Neural crest cell (in vitro differentiated cells): ENCODE data around the gene GRAMD2A. TPM values are rescaled to one million over a fixed set of nuclear protein-coding genes. Genes with fewer than 3 reads are reported as not detected.
A peak's percentile ranks its signal among the peaks of the same experiment; 100 is the strongest.

Experiments
- DNase-seq: peaks from one replicate; pipeline ENCODE4 v3.0.0; 2021; ENCODE audit warnings: low read depth, mixed read lengths, low spot score
- H3K27ac Mint-ChIP-seq: one replicate; pipeline ENCODE4 v1.8.0; 2021; ENCODE audit warnings: mild to moderate bottlenecking, mixed read lengths; ENCODE audit not compliant: unreplicated experiment
- H3K27me3 Mint-ChIP-seq: 2 replicates; pipeline ENCODE4 v1.8.0; 2021; ENCODE audit warnings: low read depth, mild to moderate bottlenecking, mixed read lengths
- H3K36me3 Mint-ChIP-seq: 2 replicates; pipeline ENCODE4 v1.8.0; 2021; ENCODE audit warnings: low read depth, mild to moderate bottlenecking, mixed read lengths
- H3K4me1 Mint-ChIP-seq: 2 replicates; pipeline ENCODE4 v1.8.0; 2021; ENCODE audit warnings: mixed read lengths
- H3K4me3 Mint-ChIP-seq: one replicate; pipeline ENCODE4 v1.8.0; 2021; ENCODE audit warnings: mild to moderate bottlenecking, mixed read lengths
- H3K9me3 Mint-ChIP-seq: 2 replicates; pipeline ENCODE4 v1.8.0; 2021; ENCODE audit warnings: mixed read lengths
- CTCF ChIP-seq: fragments of 200-600 bp; sonication (generic); conservative IDR thresholded peaks from 2 replicates; pipeline ENCODE4 v1.5.0; 2021; ENCODE audit warnings: antibody characterized with exemption, mild to moderate bottlenecking
- total RNA-seq: library from RNA; stranded (reverse); gene quantifications from 2 replicates; pipeline ENCODE4 v1.2.1, GENCODE V29; 2021

The GRAMD2A gene
- total RNA-seq, 1 donor from 2014 or later = 0.35 TPM

GRCh38 chr15:72182673-72183072, 14.9 kb downstream of the GRAMD2A start:
- DNase-seq = no peak
- H3K36me3 Mint-ChIP-seq = no peaks in the 10 kb centered on the region

DNA sequence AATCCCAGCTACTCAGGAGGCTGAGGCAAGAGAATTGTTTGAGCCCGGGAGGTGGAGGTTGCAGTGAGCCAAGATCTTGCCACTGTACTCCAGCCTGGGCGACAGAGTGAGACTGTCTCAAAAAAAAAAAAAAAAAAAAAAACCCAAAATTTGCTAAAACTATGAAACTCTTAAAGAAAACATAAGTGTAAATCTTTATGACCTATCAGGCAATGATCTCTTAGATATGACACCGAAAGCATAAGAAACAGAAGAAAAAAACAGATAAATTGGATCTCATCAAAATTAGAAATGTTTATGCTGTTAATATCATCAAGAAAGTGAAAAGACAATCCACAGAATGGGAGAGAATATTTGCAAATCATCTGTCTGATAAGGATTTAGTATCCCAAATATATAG, 15.3 kb downstream of the GRAMD2A start:
- Mint-ChIP-seq H3K36me3 (no peaks in the 10 kb centered on the region), H3K4me3 (no peak overlapping the region), H3K4me1 (peaks cover 35% of the 10 kb centered on the region), H3K27ac (no peak overlapping the region), H3K27me3 (peaks cover 36% of the 10 kb centered on the region), H3K9me3 (no peaks in the 10 kb centered on the region)
- DNase-seq = no peak
- no peak for TF ChIP-seq CTCF

More at GRCh38 chr15:72182673-72183072, 14.9 kb downstream of the GRAMD2A start:
- TF ChIP-seq CTCF = no peak
- Mint-ChIP-seq H3K4me1 (peaks cover 35% of the 10 kb centered on the region), H3K9me3 (no peaks in the 10 kb centered on the region), H3K27ac (no peak overlapping the region), H3K27me3 (peaks cover 38% of the 10 kb centered on the region), H3K4me3 (no peak overlapping the region)

DNA sequence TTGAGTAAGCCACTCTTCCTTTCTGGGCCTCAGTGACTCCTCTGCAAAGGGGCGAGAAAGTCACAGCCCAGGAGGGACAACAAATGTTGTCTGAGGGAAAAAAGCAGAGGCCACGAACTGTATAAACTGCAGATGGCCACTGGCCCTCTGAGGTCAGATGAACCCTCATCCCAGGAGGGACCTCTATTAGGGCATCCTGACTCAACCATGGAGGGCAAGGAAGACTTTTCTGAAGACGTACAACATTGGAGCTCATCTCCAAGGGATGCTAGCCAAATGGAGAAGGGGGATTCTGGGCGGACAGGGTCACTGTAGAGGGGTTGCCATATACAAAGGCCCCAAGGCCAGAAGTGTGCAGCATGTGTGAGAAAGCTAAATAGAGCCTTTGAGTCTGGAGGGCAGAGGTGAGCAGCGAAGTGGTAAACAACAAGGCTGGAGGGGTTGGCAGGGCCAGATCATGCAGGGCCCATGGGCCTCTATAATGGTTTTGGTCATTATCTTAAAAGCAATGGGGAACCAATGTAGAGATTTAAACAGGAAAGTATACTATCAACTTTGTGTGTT, 16.7 kb downstream of the GRAMD2A start:
- H3K27ac Mint-ChIP-seq = peak overlapping the region; percentile 63
- peaks cover 31% of the 10 kb centered on the region for H3K27me3 Mint-ChIP-seq
- peak overlapping the region; percentile 36 for H3K4me3 Mint-ChIP-seq
- H3K4me1 Mint-ChIP-seq = peaks cover 35% of the 10 kb centered on the region
- DNase-seq = no peak
- H3K9me3 Mint-ChIP-seq = no peaks in the 10 kb centered on the region
- no peaks in the 10 kb centered on the region for H3K36me3 Mint-ChIP-seq
- TF ChIP-seq CTCF = no peak

DNA sequence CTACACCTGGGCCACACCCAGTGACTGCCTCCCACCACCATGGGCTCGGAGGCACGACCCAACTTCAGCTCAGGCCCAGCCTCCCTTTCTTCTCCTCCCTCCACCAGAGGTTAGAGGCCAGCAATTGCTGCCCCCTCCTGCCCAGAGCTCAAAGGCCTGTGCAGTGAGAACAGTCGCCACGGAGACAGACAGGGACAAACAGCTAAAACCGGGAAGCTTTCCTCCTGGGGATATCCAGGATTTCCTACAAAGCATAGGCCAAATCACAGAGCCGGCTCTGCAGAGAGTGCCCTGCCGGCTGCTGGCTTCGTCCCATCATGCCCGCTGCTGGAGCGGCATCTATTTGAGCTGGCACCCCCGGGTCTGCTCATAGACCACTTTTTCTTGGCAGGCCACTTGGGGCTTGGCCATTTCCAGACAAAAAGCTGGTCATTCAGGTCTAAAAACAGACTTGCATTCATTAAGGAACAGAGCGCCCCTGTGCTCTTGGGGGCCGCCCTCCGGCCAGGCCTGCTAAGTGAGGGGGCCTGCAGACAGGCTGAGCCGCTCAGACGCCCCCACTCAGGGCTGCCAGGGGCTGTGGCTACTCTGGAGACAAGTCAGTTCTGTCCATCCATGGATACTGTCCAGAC, 17.5 kb downstream of the GRAMD2A start:
- Mint-ChIP-seq H3K9me3 (no peaks in the 10 kb centered on the region), H3K27ac (no peak overlapping the region), H3K4me3 (no peak overlapping the region), H3K27me3 (peaks cover 28% of the 10 kb centered on the region), H3K4me1 (peaks cover 35% of the 10 kb centered on the region), H3K36me3 (no peaks in the 10 kb centered on the region)
- DNase-seq = no peak
- no peak for TF ChIP-seq CTCF

DNA sequence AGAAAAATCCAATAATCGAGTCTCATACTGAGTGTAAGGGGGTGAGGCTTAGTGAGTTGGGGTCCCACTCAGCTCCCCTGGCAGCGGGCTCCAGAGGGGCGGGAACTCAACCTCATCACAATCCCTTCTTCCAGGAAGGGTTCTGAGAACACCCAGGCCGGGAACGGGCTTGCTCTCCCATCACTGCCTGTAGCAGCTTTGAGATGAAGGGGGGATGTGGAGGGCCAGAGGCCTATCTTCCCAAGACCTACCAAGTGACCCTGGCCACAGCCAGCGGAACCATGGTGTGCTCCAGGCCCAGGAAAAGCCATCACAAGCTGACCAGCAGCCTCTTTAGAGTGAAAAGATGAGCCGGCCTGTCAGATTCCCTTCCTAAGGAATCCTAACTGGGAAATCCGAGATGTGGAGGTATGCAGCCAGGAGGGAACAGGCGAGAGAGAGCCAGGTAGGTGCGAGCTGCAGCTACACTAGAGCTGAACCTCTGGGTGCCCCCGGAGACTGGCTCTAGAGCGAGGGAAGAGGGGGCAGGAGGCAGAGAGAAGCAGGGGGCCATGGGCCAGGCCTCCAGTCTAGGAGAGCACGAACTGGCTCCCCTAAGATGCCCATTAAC, 18.5 kb downstream of the GRAMD2A start:
- no peak for TF ChIP-seq CTCF
- DNase-seq = no peak
- H3K4me3 Mint-ChIP-seq = peak overlapping the region; percentile 7
- H3K4me1 Mint-ChIP-seq = peaks cover 35% of the 10 kb centered on the region
- no peaks in the 10 kb centered on the region for H3K9me3 Mint-ChIP-seq
- H3K36me3 Mint-ChIP-seq = no peaks in the 10 kb centered on the region
- H3K27me3 Mint-ChIP-seq = peaks cover 22% of the 10 kb centered on the region
- peak overlapping the region; percentile 64 for H3K27ac Mint-ChIP-seq
